HG03139 (cell line): ENCODE measurements around the gene MYL11.

ENCODE experiments used
- ATAC-seq: cut with Tn5 transposase; IDR thresholded peaks from one replicate; pipeline ENCODE4 v1.9.1; 2021; ENCODE audit not compliant: unreplicated experiment

MYL11 gene

GRCh38 chr16:30353438-30354129, 21.0 kb upstream of the MYL11 start:
- ATAC-seq = no peak

- no peak for ATAC-seq
Observed at GRCh38 chr16:30354423-30355143, 20.0 kb upstream of the MYL11 start.

- ATAC-seq = peak; percentile 55
Observed at GRCh38 chr16:30355144-30355953, 19.3 kb upstream of the MYL11 start, which contains the start of gene CD2BP2. Gene CD2BP2 (minus strand): TSS chr16:30355308. CDS start chr16:30354681, 627 bp downstream.

- ATAC-seq = no peak
Observed at GRCh38 chr16:30355954-30356308, 18.7 kb upstream of the MYL11 start.

- no peak for ATAC-seq
Observed at GRCh38 chr16:30356401-30357084, 18.1 kb upstream of the MYL11 start.

- ATAC-seq = no peak
Observed at GRCh38 chr16:30357085-30357714, 17.4 kb upstream of the MYL11 start.

GRCh38 chr16:30357715-30358576, 16.7 kb upstream of the MYL11 start:
- ATAC-seq = no peak

- ATAC-seq = no peak
Observed at GRCh38 chr16:30358577-30358936, 16.0 kb upstream of the MYL11 start.

- no peak for ATAC-seq
Observed at GRCh38 chr16:30358990-30359870, 15.4 kb upstream of the MYL11 start.

- ATAC-seq = no peak
Observed at GRCh38 chr16:30359871-30360170, 14.8 kb upstream of the MYL11 start.

GRCh38 chr16:30361180-30361579, 13.4 kb upstream of the MYL11 start:
- ATAC-seq = no peak

- no peak for ATAC-seq
Observed at GRCh38 chr16:30365200-30365599, 9.4 kb upstream of the MYL11 start.

- ATAC-seq = no peak
Observed at GRCh38 chr16:30366511-30366910, 8.1 kb upstream of the MYL11 start.

GRCh38 chr16:30367349-30368009, 7.1 kb upstream of the MYL11 start:
- ATAC-seq = no peak

GRCh38 chr16:30368122-30368791, 6.3 kb upstream of the MYL11 start:
- no peak for ATAC-seq

- ATAC-seq = no peak
Observed at GRCh38 chr16:30368792-30369090, 5.9 kb upstream of the MYL11 start.

- no peak for ATAC-seq
Observed at GRCh38 chr16:30369091-30369937, 5.3 kb upstream of the MYL11 start.
